Osteoblast (primary cell): ENCODE results near the gene PDIA6. TPM values are rescaled to one million over a fixed set of nuclear protein-coding genes. Genes with fewer than 3 reads are reported as not detected.

Experiments used
- DNase-seq: peaks from one replicate; pipeline ENCODE4 v3.0.0; 2011; ENCODE audit warnings: low spot score, mixed read lengths; ENCODE audit not compliant: insufficient read length; ENCODE audit errors: missing footprints
- H2AFZ ChIP-seq: 2 replicates; pipeline ENCODE4 v1.6.0; 2011; ENCODE audit warnings: mild to moderate bottlenecking, low read length
- H3K27ac ChIP-seq: 2 replicates; pipeline ENCODE4 v1.5.1; 2011; ENCODE audit warnings: mild to moderate bottlenecking, low read depth, low read length, moderate library complexity
- H3K27me3 ChIP-seq: 2 replicates; pipeline ENCODE4 v1.6.0; 2012; ENCODE audit warnings: mild to moderate bottlenecking, control low read depth, inconsistent platforms, low read length, moderate library complexity; ENCODE audit not compliant: insufficient read depth
- H3K36me3 ChIP-seq: 2 replicates; pipeline ENCODE4 v1.5.1; 2011; ENCODE audit warnings: mild to moderate bottlenecking, low read length, control low read depth, moderate library complexity; ENCODE audit not compliant: insufficient read depth
- H3K4me1 ChIP-seq: 2 replicates; pipeline ENCODE4 v1.5.1; 2011; ENCODE audit warnings: mild to moderate bottlenecking, low read length, control low read depth, moderate library complexity; ENCODE audit not compliant: insufficient read depth
- H3K4me2 ChIP-seq: 2 replicates; pipeline ENCODE4 v1.6.0; 2011; ENCODE audit warnings: mild to moderate bottlenecking, low read length; ENCODE audit not compliant: insufficient read depth
- H3K4me3 ChIP-seq: fragments of 200-600 bp; sonication (generic); 3 replicates; pipeline ENCODE4 v1.5.1; 2012; ENCODE audit warnings: mild to moderate bottlenecking, low read length, inconsistent platforms; ENCODE audit not compliant: insufficient read depth
- H3K79me2 ChIP-seq: 2 replicates; pipeline ENCODE4 v1.6.0; 2012; ENCODE audit warnings: mild to moderate bottlenecking, low read length, control low read depth, inconsistent platforms; ENCODE audit not compliant: insufficient read depth
- H3K9me3 ChIP-seq: 2 replicates; pipeline ENCODE4 v1.5.1; 2011; ENCODE audit warnings: low read depth, low read length, control low read depth
- H4K20me1 ChIP-seq: 2 replicates; pipeline ENCODE4 v1.6.0; 2012; ENCODE audit warnings: mild to moderate bottlenecking, low read length, control low read depth; ENCODE audit not compliant: insufficient read depth
- CTCF ChIP-seq: IDR thresholded peaks from 2 replicates; pipeline ENCODE4 v1.5.1; 2011; ENCODE audit warnings: mild to moderate bottlenecking, low read depth, low read length, moderate library complexity; ENCODE audit errors: extremely low read depth
- total RNA-seq: library from RNA; depleted of rRNA; stranded (reverse); fragments of >200 nt; gene quantifications from 2 replicates; pipeline ENCODE4 v1.2.3, GENCODE V29; 2012

Gene PDIA6
- total RNA-seq, 1 donor: 245 TPM

GRCh38 chr2:10792660-10793400 lies 19.8 kb downstream of the PDIA6 start:
- H2AFZ ChIP-seq: no peak overlapping the region
- peaks cover 11% of the 10 kb centered on the region for H4K20me1 ChIP-seq
- peak; percentile 25 for DNase-seq
- no peaks in the 10 kb centered on the region for H3K9me3 ChIP-seq
- H3K36me3 ChIP-seq: peaks cover 80% of the 10 kb centered on the region
- no peak for TF ChIP-seq CTCF
- H3K79me2 ChIP-seq: peaks cover 25% of the 10 kb centered on the region
- no peak overlapping the region for H3K27ac ChIP-seq
- H3K27me3 ChIP-seq: no peaks in the 10 kb centered on the region
- no peak overlapping the region for H3K4me2 ChIP-seq
- H3K4me1 ChIP-seq: no peaks in the 10 kb centered on the region
- H3K4me3 ChIP-seq: no peak overlapping the region

- Histone ChIP-seq H3K36me3 (peaks cover 82% of the 10 kb centered on the region), H3K4me2 (no peak overlapping the region), H3K79me2 (peaks cover 18% of the 10 kb centered on the region), H3K4me3 (no peak overlapping the region), H3K9me3 (no peaks in the 10 kb centered on the region), H3K27ac (no peak overlapping the region), H3K4me1 (no peaks in the 10 kb centered on the region), H2AFZ (no peak overlapping the region), H3K27me3 (no peaks in the 10 kb centered on the region), H4K20me1 (peaks cover 10% of the 10 kb centered on the region)
- TF ChIP-seq CTCF: no peak
- DNase-seq: peak; percentile 4
Measured at GRCh38 chr2:10792001-10792634, 20.5 kb downstream of the PDIA6 start.

- Histone ChIP-seq H4K20me1 (peaks cover 9% of the 10 kb centered on the region), H3K79me2 (peaks cover 11% of the 10 kb centered on the region), H3K9me3 (no peaks in the 10 kb centered on the region), H3K36me3 (peaks cover 85% of the 10 kb centered on the region), H3K4me2 (no peak overlapping the region), H3K4me3 (no peak overlapping the region), H3K4me1 (no peaks in the 10 kb centered on the region), H3K27me3 (no peaks in the 10 kb centered on the region), H3K27ac (no peak overlapping the region), H2AFZ (no peak overlapping the region)
- TF ChIP-seq CTCF: no peak
- DNase-seq: no peak
Measured at GRCh38 chr2:10790228-10790973, 22.2 kb downstream of the PDIA6 start.

GRCh38 chr2:10788855-10789254 lies 23.7 kb downstream of the PDIA6 start:
- H3K4me1 ChIP-seq: no peaks in the 10 kb centered on the region
- H4K20me1 ChIP-seq: peaks cover 15% of the 10 kb centered on the region
- DNase-seq: peak; percentile 19
- H3K4me2 ChIP-seq: no peak overlapping the region
- H3K4me3 ChIP-seq: no peak overlapping the region
- no peak overlapping the region for H3K27ac ChIP-seq
- H3K79me2 ChIP-seq: peaks cover 3% of the 10 kb centered on the region
- no peak overlapping the region for H2AFZ ChIP-seq
- TF ChIP-seq CTCF: no peak
- H3K27me3 ChIP-seq: no peaks in the 10 kb centered on the region
- no peaks in the 10 kb centered on the region for H3K9me3 ChIP-seq
- peaks cover 93% of the 10 kb centered on the region for H3K36me3 ChIP-seq
